Stimulated activated CD4-positive, alpha-beta T cell treated with anti-CD3 and anti-CD28 coated beads, Interleukin-4, amount 100 ng/mL, for 24 hours (primary cell): Measurements from ENCODE around the gene CALHM4.

Source experiments
- DNase-seq: peaks from one replicate; pipeline ENCODE4 v3.0.0-alpha.2; 2020

Gene CALHM4, protein sequence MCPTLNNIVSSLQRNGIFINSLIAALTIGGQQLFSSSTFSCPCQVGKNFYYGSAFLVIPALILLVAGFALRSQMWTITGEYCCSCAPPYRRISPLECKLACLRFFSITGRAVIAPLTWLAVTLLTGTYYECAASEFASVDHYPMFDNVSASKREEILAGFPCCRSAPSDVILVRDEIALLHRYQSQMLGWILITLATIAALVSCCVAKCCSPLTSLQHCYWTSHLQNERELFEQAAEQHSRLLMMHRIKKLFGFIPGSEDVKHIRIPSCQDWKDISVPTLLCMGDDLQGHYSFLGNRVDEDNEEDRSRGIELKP

DNA sequence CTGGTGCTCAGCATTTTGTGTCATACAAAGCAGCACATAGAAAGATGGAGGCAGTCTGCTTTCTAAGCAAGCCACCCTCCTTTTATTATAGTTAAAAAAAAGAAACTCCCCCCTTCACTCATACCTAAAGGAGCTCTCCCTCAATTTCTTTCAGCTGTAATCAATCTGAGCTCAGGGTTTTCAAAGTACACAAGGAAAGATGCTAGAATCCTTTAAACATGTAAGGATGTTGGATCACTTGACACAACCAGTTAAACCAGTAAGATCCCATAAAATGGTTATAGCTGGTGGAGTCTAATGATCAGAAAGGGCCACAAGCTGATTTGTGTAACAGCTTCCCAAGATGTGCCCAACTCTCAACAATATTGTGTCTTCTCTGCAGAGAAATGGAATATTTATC is at the start of gene CALHM4:
CALHM4 (plus strand) TSS at position 301 of the 400 bp plus-strand sequence; CDS start at position 344, 43 bp downstream.
- no peak for DNase-seq

- no peak for DNase-seq
Observed at GRCh38 chr6:116507324-116507723, 46.2 kb upstream of the CALHM4 start.

DNA sequence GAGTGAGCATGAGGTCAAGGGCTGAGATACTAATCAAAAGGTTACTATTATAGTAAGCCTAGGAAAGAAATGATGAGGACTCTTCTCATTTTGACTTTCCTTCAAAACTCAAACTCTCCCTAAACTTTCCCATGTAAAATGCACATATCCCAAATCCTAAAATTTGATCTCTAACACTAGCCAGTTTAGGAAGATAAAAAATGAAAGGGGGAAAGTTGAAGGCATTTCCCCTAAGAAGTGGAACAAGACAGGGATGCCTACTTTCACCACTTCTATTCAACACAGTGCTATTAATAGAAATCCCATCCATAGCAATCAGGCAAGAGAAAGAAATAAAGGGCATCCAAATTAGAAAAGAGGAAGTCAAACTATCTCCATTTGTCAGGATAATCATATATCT is 45.0 kb upstream of the CALHM4 start:
- no peak for DNase-seq

DNA sequence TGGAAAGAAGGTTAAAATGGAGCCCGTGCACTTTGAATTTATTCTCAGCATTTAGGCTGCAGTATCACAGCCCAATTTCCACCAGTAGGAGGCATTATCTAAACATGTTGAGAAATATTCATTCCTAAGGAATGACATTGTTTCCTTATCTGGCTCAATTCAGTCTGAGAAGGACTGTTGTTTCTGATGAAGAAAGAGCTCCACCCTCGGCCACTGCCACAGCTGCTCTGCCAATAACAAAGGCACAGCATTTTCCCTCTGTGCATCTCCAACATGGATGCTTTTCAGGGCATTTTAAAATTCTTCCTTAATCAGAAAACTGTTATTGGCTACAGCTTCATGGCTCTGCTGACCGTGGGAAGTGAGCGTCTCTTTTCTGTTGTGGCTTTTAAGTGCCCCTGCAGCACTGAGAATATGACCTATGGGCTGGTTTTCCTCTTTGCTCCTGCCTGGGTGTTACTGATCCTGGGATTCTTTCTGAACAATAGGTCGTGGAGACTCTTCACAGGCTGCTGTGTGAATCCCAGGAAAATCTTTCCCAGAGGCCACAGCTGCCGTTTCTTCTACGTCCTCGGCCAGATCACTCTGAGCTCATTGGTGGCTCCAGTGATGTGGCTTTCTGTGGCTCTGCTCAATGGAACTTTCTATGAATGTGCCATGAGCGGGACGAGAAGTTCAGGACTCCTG is 42.0 kb upstream of the CALHM4 start, which contains the start of gene CALHM5:
CALHM5 (plus strand) TSS at position 216 of the 687 bp plus-strand sequence; CDS start at position 274, 58 bp downstream.
- no peak for DNase-seq

GRCh38 chr6:116512111-116512559 is 41.4 kb upstream of the CALHM4 start:
- DNase-seq = no peak

- DNase-seq = no peak
Observed at GRCh38 chr6:116512734-116513133, 40.8 kb upstream of the CALHM4 start.

- DNase-seq = no peak
Observed at GRCh38 chr6:116513224-116513875, 40.2 kb upstream of the CALHM4 start.

- no peak for DNase-seq
Observed at GRCh38 chr6:116514111-116514510, 39.4 kb upstream of the CALHM4 start.

- DNase-seq = no peak
Observed at GRCh38 chr6:116515141-116515540, 38.4 kb upstream of the CALHM4 start.

GRCh38 chr6:116518621-116519368 is 34.8 kb upstream of the CALHM4 start:
- no peak for DNase-seq

DNA sequence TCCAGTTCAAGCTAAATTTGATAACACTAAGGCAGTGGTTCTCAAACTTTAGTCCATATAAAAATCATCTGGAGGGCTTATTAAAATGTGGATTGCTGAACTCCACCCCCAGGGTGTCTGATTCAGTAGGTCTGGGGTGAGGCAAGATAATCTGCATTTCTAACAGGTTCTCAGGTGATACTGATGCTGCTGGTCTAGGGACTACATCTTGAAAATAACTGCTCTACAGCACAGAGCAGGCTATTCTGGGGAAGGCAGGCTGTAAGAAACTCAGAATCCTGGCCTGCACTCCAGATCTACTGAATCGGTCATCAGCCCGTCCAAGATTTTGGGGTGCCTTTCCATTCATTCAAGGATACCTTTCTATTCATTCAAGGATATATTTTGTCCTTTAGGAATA is 30.7 kb upstream of the CALHM4 start:
- no peak for DNase-seq

DNA sequence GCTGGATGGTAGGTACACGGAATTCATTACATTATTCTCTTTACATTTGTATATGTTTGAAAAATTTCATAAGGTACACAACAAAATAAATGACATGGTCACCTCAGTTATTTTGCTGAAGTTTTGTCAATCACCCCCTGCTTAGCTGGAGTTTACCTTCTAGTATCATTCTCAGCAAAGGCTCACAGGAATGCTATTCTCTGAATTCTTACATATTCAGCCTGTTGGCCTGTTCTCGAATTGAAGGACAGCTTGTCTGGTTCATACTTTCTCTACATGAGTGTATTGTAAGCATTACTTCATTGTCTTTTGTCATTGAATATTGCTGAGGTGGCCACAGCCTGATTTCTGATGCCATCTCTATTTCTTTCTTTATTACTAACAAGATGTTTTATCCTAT is 29.3 kb upstream of the CALHM4 start:
- no peak for DNase-seq

GRCh38 chr6:116528133-116528532 is 25.4 kb upstream of the CALHM4 start:
- DNase-seq = no peak

DNA sequence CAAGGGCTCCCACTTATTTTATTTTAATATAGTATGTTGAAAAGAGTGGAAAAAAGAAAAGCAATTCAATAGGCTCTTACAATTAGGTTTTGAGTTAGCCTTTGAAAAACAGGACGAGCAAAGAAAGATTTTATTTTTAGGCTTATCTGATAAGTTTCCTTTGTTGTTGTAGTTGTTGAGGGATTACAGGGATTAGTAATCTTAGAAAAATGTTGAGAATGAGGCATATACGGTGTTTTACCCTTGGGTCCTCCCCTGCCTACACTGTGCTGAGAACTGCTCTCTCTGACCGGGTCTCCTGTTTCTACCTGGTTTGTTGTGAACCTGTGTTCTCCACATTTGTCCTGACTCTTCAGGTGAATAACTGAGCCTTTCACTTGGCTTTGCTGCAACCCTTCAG is 24.8 kb upstream of the CALHM4 start:
- no peak for DNase-seq

DNA sequence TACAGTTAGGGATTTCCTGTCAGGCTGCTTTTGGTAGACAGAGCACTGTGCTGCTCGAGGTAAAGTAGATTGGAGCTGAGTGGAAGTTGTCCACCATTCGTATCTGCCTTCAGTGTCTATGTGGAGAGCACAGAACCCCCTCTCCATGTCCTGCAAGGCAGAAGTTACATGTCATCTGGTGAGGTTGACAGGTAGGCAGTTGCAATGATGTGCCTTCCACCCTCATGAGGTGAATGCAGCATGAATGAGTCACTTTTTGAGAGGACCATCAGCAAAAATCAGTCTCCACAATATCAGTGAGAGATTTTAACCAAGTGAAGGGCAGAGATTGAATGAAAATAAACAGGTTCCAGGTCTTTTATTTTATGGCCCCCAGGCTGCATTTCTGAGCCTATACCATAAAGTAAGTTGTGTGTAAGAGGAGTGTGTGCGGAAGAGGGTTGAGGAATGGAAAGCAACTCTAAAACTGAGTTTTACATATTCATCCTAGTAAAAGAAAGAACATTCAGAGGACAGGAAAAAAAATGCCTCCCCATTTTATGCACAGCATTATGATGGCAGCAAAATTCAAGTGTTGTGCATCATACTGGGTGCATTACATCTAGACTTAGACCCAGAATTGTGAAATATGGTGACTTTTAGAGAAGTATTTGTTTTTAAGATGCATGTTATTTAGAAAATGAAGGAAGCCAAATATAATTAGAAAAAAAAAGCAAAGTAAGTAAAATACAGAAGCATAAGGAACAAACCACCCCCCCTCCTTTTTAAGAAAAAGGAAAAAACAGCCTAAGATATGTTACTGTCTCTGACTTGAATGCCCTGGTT is 23.9 kb upstream of the CALHM4 start:
- no peak for DNase-seq

DNA sequence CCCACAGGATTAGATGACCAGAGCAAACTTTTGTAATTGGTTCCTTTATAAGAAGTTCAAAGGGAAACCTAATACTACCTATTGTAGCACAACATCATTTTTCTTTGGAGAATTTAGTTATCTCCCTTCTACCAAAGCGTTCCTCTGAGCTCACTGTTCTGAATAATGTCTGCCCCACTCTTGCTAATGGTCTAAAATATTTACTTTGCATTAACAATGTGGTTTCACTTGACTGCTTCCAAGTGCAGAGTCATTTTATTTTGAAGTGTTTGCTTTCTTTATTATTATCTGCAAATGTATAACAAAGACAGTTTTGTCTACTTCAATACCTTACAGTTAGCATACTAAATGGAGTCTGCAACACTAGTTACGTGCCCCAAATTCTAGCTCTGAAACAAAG is 23.1 kb upstream of the CALHM4 start:
- DNase-seq = no peak

DNA sequence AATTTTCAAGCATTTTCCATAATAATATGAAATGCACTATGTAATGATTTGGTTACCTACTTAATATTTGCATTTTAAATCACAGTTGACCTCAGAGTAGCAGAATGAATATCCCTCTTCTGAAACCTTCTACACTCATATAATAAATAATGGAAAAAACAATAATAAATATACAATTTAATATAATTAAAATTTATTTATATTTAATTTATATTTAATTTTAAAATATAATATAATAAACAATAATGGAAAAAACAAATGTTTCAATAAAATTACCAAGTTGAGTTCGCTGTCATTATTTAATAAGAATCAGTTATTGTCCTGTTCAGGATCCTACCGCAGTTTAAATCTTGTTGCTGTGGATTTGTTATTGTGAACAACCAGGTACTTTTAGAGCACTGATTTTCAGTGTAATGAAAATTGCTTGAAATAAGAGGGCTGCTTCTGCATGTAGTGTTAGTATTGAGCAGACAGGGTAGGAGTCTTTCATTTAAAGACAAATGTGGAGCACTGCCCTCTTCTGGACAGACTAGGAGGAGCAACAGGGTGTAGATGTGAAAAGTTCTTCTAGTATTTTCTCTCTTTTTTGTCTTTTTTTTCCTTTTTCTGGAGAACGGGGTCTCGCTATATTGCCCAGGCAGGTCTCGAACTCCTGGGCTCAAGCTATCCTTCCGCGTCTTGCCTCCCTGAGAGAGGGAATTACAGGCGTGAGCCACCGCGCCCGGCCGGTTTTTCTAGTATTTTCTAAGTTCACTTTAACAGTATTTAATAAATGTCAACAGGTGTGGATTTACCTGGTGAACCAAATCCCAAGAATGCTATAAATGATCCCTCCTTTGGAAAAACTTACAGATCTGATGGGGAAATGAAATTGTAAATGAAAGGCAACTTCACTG is 21.6 kb upstream of the CALHM4 start:
- DNase-seq = peak; percentile 69

- no peak for DNase-seq
Observed at GRCh38 chr6:116533233-116533957, 20.2 kb upstream of the CALHM4 start.

GRCh38 chr6:116535109-116535508 is 18.4 kb upstream of the CALHM4 start:
- DNase-seq = no peak

DNA sequence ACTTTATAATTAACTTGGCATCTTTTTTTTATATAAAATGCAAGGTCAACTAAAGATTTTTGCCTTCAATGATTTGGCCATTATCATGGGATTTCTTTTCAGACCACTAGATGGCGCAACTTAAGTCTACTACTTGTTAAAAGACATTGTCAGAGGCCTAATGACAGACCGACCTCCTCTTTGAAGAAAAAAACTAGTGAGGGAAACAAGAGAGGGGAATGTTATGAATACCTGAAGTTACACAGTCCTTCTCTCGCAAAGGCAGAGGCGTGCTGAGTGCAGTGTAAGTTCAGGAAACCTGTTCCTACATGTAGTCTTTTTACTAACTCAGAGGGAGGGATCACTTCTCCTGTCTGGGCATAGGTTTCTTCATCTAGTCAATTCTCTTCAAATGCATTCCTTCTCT is 17.3 kb upstream of the CALHM4 start:
- DNase-seq = peak; percentile 36
